Measurements from ENCODE around the gene CCL2.

Gene CCL2

DNA sequence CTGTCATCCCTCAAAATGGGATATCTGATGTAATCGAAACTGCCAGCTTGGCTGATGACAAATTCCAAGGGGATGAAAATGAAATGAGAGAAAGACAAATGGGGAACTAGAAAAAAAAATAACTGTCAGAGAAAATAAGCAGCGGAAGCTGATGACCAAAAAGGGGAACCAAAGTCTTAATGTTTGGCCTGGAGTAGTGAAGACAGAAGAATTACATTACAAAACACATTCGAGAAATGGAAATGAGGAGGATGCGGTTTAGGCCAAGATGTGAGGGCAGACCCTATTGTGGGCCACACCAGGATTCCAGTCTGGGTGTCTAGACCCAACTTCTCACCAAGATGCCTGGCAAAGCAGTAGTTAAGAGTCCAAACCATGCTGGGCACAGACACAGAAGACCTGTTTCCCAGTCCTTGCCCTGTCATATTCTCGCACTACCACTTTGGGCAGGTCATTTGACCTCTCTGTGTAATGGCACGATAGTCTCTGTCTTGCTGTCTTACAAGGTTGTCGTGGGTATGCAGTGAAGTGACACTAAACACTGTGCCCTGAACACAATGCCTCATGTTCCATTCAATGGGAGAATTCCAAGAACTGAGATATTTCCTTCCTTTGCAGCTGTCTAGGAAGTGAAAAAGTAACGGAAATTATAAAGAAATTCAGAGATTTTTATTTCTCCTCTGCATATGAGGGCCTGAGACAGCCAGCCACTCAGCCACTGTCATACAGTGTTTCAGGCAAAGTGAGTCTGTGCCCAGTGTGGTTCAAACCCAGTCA is 12.3 kb upstream of the CCL2 start:
- DNase-seq, result no peak

DNA sequence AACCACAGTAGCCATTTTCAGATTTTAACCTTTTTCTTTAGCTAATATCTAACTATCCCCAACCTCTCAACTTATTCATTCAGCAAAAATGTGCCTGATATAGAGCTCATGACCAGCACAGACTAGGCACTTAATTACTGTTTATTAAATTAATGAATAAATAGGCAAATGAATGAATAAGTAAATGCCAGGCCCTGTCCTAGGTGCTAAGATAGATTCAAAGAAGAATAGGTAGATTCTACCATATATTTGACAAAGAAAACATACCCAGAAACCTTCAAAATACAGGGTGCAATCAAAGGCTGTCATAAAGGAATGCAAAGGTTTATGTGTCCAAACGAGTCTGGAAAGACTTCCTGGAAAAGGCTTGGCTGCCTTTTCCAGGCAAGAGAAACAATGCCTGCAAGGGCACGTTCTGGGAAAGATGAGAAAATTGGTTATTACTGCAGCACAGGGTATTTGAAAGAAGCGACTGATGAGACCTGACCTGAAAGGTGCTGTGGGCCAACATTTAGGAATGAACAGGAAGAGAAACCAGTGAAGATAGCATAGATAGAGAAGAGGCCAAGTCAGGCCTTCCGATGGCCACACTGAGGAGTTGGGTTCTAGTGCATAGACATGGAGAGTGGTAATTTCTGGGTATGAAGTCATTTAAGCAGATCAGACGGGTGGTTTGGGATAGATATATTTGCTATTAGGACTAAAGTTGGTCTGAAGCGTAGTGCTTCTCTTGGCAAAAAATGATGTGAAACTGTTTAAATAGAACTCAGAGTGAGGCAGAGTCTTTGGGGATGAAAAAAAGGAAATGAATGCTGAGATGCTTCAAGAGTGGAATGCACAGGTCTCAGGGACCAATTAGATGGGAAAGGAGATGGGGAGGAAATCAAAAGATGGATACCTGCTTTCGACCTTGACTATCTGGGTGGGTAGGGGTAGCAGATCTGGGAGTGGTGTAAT is 11.4 kb upstream of the CCL2 start:
- no peak for DNase-seq

DNA sequence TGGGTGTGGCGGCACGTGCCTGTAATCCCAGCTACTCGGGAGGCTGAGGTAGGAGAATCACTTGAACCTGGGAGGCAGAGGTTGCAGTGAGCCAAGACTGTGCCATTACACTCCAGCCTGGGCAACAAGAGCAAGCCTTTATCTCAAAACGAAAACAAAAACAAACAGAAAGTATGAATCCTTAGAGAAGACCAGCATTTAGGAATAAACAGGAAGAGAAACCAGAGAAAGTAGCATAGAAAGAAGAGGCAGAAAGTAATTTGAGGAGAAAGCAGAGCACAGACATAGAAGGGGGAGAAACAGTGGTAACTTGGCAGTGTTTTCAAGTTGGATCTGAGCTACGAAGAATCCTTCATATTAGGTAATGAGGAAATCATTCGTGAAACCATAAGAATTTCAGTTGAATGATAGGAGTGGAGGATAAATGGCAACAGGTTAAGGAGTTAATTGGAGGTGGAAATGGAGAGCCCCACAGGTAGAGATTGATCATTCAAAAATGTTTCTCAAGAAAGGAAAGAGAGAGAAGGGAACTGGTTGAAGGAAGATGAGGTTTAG is 9.7 kb upstream of the CCL2 start:
- DNase-seq, result no peak

DNA sequence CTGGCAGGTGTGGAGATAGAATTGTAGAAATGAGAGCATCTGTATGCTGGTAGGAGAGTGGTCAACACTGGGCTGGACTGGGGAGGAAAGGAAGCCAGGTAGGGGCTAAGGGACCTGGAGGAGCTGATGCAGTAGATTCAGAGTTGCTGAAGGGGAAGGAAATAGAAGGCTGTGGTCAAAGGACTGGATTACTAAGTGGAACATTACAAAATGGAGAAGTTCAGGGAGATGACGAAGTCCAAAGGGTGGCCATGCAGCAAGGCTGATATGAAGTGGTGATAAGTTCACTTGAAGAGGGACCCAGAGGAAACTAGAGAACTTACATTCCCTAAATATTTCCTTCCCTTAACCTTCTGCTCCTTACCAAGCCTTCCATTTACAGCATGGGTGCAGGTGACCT is 8.6 kb upstream of the CCL2 start:
- DNase-seq, result no peak

DNA sequence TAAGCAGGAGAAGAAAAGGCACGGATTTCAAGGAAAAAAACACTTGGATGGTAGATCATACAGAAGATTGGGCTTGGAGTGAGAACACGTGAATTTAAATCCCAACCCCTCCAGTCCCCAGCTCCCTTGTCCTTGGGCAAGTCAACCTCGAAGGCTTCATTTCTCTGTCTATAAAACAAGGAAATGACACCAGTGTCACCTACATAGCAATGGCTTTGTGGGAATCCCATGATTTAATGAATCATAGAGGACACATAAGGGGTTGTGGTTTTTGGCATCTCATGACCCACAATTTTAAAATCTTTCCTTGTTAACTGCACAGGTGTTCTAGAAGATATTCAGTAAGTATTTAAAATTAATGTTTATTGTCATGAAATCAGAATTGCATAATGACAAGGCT is 8.2 kb upstream of the CCL2 start:
- DNase-seq, result no peak

DNA sequence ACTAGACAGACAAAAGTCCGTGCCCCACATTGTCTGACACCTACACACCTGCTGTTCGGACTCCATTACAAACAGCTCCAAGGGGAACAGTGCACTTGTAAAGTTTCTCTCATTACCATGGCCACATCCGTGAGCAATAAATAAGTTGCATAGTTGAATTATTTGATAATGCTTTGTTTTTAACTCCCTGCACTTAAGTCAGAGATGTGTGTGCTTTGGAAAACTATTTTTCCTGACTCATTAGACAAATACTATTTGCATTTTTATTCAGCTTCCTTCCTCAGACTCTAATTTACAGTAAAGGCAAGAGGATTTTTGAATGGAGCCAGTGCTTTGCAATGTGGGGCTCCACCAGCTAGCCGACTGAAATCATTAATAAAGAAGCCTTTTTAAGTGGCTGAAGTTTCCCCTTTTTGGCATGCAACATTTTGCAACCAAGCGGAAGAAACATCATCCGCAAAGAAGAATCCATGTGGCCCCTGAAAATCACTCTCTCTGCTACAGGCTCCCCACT is 6.5 kb upstream of the CCL2 start:
- DNase-seq, result no peak

DNA sequence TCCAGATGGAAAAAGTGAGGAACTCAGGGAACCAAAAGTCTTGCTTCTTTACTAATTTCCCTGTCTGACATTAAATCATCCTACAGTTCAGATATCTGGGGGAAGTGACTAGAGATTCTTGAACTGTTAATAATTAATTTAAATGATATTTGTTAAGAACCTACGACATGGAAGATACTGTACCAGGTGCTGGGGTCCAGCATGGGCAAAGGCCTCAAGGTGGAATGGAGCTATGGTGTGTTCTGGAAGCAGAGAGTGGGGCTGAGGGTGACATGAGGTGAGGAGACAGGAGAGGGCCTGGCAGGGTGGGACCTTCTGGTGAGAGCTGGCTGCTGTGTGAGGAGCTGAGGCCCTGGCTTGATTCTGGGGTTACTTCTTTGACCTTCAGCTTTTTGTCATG is 6.0 kb upstream of the CCL2 start:
- no peak for DNase-seq

DNA sequence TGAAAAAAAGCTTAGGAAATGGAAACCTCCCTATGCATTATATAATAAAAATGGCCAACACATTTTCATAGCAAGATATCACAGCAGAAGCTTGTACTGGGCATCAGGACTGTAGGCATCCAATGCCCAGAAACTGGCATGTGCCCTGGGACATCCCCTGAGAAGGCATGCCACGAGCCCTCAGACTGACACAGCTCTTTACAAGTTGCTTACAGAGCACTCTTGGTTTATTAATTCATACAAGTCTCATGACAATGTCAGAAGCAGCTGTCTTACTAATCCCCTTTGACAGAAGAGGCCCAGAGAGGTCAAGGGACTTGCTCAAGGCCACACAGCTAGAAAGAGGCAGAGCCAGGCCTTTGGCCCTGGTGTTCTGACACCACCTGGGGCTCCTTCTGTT is 5.6 kb upstream of the CCL2 start:
- DNase-seq, result no peak

DNA sequence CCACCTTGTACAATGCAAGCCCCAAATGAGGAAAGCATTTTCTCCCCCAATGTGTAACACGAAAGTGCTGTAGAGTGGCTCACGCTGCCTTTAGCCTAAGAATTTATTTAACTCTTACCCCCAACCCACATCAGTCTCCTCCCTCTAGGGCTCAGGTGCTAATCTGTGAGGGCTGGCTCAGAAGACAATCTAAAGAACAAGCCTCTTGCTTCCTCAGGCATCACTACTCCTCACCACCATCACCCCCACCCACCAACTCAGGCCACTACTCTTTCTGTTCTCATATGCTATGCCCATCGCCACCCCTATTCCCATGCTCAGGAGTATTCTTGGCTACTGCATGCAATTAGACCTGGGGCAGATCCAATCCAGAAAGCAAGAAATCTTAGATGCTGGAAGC is 3.9 kb upstream of the CCL2 start:
- DNase-seq, result no peak

DNA sequence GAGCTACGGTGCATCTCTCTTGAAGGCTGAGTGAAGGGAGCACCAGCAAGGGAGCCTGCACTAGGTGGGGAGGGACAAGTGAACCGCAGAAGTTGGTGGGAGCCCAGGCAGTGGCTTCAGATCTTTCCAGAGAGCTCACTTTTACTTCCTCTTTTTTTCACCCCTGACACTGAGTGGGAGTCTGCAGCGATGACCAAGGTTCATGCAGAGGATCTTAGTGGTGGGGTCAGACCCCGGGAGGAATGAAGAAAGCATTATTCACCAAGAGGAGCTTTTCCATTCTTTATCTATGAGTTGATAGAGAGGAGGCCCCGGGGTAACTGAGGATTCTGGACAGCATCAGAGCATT is 3.0 kb upstream of the CCL2 start:
- no peak for DNase-seq

DNA sequence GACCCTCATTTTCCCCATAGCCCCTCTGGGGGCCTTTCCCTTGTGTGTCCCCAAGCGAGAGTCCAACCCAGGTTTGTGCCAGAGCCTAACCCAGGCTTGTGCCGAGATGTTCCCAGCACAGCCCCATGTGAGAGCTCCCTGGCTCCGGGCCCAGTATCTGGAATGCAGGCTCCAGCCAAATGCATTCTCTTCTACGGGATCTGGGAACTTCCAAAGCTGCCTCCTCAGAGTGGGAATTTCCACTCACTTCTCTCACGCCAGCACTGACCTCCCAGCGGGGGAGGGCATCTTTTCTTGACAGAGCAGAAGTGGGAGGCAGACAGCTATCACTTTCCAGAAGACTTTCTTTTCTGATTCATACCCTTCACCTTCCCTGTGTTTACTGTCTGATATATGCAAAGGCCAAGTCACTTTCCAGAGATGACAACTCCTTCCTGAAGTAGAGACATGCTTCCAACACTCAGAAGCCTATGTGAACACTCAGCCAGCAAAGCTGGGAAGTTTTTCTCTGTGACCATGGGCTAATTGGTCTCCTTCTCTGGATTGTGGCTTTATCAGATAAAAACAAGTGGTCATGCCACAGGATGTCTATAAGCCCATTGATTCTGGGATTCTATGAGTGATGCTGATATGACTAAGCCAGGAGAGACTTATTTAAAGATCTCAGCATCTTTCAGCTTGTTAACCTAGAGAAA is 2.5 kb upstream of the CCL2 start:
- DNase-seq, result no peak

DNA sequence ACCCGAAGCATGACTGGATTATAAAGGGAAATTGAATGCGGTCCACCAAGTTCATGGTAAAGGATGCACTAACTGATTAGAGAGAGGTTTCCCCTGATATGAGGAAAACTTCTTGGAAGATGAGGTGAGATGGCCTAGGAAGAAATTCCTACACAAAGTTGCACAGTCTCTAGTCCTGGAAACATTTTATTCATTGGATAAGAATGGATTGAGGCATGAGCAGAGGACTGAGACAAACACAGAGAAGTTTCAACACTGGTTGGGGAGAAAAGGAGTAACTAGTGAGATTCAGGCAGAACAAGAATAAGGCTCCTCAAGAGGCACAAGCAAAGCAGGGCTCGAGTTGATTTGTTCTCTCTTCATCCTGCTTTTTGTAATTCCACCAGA is 2.0 kb upstream of the CCL2 start:
- no peak for DNase-seq

DNA sequence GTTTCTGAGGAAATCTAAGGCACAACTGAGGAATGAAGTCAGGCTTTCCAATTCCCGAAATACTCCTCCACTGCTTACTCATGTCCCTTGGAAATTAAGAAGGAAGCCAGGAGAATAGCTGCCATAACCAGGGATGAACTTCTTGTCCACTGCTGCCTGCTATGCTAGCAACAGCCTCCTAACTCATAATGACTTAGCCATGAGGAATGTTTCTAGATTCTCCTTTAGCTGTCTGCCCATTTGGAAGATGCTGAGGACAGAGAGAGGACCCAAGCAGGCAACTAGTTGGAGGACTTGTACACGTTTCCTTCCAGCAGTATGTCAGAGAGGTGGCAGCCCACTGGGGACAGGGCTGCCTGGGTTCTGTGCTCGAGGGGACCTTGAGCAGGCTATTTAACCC is 939 bp upstream of the CCL2 start:
- no peak for DNase-seq

DNA sequence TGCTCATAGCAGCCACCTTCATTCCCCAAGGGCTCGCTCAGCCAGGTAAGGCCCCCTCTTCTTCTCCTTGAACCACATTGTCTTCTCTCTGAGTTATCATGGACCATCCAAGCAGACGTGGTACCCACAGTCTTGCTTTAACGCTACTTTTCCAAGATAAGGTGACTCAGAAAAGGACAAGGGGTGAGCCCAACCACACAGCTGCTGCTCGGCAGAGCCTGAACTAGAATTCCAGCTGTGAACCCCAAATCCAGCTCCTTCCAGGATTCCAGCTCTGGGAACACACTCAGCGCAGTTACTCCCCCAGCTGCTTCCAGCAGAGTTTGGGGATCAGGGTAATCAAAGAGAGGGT is 272 bp downstream of the CCL2 start:
- DNase-seq, result no peak

DNA sequence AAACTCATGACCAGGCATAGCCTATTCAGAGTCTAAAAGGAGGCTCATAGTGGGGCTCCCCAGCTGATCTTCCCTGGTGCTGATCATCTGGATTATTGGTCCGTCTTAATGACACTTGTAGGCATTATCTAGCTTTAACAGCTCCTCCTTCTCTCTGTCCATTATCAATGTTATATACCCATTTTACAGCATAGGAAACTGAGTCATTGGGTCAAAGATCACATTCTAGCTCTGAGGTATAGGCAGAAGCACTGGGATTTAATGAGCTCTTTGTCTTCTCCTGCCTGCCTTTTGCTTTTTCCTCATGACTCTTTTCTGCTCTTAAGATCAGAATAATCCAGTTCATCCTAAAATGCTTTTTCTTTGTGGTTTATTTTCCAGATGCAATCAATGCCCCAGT is 756 bp downstream of the CCL2 start:
- DNase-seq, result no peak

DNA sequence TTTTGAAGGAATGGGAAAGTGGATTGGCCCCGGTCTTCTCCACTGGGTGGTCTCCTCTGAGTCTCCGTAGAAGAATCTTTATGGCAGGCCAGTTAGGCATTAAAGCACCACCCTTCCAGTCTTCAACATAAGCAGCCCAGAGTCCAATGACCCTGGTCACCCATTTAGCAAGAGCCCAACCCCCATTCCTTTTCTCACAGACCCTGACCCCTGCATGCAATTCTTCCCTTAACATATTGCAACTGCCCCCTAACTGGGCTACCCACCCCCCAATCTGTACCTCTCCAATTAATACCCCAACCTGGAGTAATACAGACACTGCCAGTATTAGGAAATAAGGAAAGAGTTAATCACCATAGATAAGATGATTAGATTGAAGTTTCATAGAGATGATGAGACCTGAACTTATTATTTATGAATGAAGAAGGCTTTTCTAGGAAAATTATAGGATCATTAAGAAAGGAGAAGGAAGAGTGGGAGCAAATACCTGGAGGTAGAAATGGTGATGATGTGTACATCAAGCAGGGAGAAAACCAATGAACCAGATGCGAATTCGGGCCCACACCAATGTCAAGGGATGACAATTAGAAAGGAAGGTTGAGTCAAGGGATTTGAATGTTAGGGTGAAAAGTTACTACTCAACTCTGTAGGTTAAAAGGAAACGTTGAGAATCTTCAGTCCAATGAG is 2.4 kb downstream of the CCL2 start:
- no peak for DNase-seq

DNA sequence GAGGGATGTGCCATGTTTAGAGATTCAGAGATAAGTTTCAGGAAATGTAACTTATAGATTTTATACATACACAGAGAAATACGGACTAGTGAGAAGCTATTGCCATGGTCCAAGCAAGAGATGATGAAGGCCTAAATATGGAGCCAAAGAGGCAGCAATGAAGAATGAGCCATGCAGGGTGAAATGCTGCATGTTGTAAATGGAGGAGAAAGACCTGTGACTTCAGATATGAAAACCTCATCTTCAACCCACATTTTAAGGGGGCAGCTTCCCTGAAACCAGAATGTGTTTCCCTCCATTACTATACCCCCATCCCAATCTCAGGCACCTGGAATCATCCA is 2.9 kb downstream of the CCL2 start:
- DNase-seq, result no peak

DNA sequence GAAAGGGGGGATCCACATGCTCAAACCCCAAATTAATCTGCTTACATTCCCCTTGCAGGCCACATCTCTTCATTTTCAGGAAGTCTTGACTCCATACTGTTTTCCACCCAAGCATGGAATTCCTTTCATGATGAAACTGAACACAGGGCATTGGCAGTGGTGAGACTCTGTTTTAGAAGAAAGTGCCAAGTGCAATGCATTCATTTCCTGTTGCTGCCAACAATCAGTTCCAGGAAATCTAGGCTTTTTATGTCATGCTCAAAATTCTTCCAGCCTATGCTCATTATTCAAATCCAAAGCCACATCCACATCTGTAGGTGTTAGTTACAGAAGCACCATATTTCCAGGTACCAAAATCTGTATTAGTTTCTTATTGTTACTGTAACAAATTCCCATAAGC is 4.1 kb downstream of the CCL2 start:
- DNase-seq, result no peak

DNA sequence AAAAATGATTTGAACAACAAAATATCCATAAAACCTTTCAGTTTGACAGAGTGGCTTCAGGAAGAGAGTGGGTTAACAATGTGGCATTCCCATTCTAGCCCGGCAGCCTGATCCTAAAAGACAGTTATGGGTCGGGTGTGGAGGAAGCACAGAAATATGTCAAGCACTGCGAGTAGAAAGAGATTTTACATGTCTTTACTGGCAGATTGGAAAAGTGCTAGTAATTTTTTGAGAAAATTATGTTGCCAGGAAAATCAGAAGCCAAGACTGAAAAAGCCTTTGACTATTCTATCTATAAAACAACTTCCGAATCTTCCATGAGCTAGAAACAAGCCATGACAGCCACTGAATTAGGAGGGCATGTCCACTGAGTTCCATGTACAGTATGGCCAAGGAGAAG is 5.8 kb downstream of the CCL2 start:
- no peak for DNase-seq

DNA sequence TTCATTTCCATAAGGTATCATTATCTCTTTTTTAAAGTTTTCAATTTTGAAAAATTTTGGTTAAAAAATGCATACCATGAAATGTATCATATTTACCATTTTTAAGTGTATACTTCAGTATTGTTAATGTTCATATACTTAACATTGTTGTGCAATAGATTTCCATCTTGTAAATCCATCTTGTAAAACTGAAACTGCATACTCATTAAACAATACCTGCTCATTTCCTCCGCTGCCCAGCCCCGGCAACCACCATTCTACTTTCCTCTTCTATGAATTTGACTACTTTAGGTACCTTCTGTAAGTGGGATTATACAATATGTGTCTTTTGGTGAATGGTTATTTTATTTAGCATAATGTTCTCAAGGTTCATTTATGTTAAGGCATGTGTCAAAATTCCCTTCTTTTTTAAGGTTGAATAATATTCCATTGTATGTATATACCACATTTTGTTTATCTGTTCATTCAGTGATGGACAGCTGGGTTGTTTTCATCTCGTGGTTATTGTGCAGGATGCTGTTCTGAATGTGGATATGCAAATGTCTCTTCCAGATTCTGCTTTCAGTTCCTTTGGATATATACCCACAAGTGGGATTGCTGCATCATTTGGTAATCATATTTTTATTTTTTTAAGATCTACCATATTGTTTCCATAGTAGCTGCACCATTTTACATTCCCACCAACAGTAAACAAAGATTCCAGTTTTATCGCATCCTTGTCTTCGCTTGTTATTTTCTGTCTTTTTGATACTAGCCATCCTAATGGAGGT is 6.7 kb downstream of the CCL2 start:
- DNase-seq, result no peak

DNA sequence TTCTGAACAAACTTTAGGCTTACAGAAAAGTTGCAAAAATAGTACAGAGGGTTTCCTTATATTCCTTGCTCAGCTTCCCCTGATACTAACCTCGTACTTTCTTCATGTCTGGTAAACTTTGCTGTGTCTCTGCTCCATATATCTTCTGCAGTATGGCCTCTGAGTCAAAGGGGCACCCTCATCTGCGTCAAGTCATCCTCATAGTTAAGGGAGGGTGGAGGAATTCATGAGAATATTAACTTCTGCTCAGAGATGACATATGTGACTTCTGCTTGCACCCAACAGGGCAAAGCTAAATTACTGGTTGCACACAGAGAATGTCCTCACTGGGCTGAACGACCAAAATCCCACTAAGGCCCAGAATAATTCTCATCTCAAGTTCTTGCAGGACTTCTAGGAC is 10.6 kb downstream of the CCL2 start:
- no peak for DNase-seq

DNA sequence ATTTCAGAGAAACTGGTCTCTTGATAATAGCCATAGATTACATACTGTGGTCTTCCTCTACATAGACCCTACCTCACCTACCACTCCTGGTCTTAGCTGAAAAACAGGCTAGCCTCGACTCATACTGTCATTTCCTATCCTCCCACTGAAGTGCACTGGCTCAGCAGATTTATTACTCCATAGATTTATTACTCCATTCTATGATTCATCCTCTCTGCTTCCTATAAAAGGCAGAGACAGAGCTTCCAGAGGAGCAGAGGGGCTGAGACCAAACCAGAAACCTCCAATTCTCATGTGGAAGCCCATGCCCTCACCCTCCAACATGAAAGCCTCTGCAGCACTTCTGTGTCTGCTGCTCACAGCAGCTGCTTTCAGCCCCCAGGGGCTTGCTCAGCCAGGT is 14.9 kb downstream of the CCL2 start, which contains the start of gene CCL7:
TSS of gene CCL7 (plus strand) at position 253 of the 400 bp plus-strand sequence. CDS start at position 323, 70 bp downstream.
- no peak for DNase-seq

Data from activated gamma-delta T cell treated with Interleukin-2 at 50 U/mL for 16 hours (primary cell).